Transverse colon (tissue), 4 donors: Measurements from ENCODE around the gene CLTC. TPM values are rescaled to one million over a fixed set of nuclear protein-coding genes. Genes with fewer than 3 reads are reported as not detected.

Source experiments
- DNase-seq: peaks from one replicate; pipeline ENCODE4 v3.0.0-alpha.2; 2019
- H3K27ac ChIP-seq, 4 donors: fragments of 200-600 bp; sonication (generic); 2 replicates each; pipeline ENCODE4 v1.5.1; 2016 to 2018; ENCODE audit warnings: inconsistent platforms in 4 of 4
- H3K27me3 ChIP-seq: fragments of 200-600 bp; sonication (generic); 2 replicates; pipeline ENCODE4 v1.5.1; 2017; ENCODE audit warnings: inconsistent platforms
- H3K36me3 ChIP-seq, 4 donors: fragments of 200-600 bp; sonication (generic); 2 replicates each; pipeline ENCODE4 v1.5.1; 2017 to 2019; ENCODE audit warnings: inconsistent platforms in 4 of 4
- H3K4me1 ChIP-seq, 4 donors: fragments of 200-600 bp; sonication (generic); 2 replicates each; pipeline ENCODE4 v1.5.1; 2017 to 2020; ENCODE audit warnings: inconsistent platforms in 4 of 4
- H3K4me3 ChIP-seq, 4 donors: fragments of 200-600 bp; sonication (generic); 1 replicate in 1 of 4; 2 replicates in 3 of 4; pipeline versions ENCODE4 v1.5.1 to v1.6.1; 2017 to 2019; ENCODE audit warnings: inconsistent platforms in 4 of 4
- H3K9me3 ChIP-seq, 2 donors: fragments of 200-600 bp; sonication (generic); 2 replicates each; pipeline ENCODE4 v1.5.1; 2017 to 2019; ENCODE audit warnings: inconsistent platforms in 2 of 2
- EP300 ChIP-seq: sonication (generic); formaldehyde crosslinking; IDR thresholded peaks from one replicate; pipeline ENCODE4 v1.6.1; 2017; ENCODE audit warnings: antibody characterized with exemption, low read depth
- POLR2A ChIP-seq: fragments of 450-650 bp; IDR thresholded peaks from one replicate; pipeline ENCODE4 v1.6.1; 2016; ENCODE audit warnings: antibody characterized with exemption, mild to moderate bottlenecking, moderate library complexity
- POLR2AphosphoS5 ChIP-seq, 3 donors: sonication (generic); formaldehyde crosslinking; IDR thresholded peaks; one replicate each; pipeline ENCODE4 v1.6.1; 2016; ENCODE audit warnings: antibody characterized with exemption in 3 of 3
- WGBS, 2 donors: methylation state at CpG; one replicate each; pipeline ENCODE4 v1.1.5; 2018; ENCODE audit warnings: low coverage in 1 of 2; 5-methylcytosine and 5-hydroxymethylcytosine counted together
- in situ Hi-C, 4 donors: fragments of 200-750 bp; cut with MboI; loops; one replicate each; pipeline versions ENCODE4 v1.15.0 to v1.15.1; 2017; ENCODE audit warnings: low sequenced_read_pairs in 3 of 4, low pct_ligation_motif_present in 1 of 4, low pct_unique_long_range_greater_than_20kb in 1 of 4
- intact Hi-C: fragments of 100-400 bp; cut with DNase I; formaldehyde crosslinking; loops from one replicate; pipeline ENCODE4 v1.15.1; 2023; ENCODE audit warnings: low total_unique reads
- total RNA-seq, 4 donors: library from RNA; depleted of rRNA; stranded (reverse); fragments of >200 nt; gene quantifications; one replicate each; pipeline ENCODE4 v1.1.0, GENCODE V29; 2016
- TF ChIP-seq, protein P1 (sequence below), 5 experiments: fragments of 200-600 bp in 3 of 5; fragments of 450-650 bp in 2 of 5; sonication (generic) in 3 of 5; IDR thresholded peaks; 1 replicate in 2 of 5; 2 replicates in 3 of 5; pipeline ENCODE4 v1.5.1; 2016 to 2017; ENCODE audit warnings: antibody characterized with exemption in 5 of 5, inconsistent platforms in 3 of 5, mild to moderate bottlenecking in 2 of 5, moderate library complexity in 1 of 5

Gene CLTC
- total RNA-seq, 4 donors from 2014 or later = 165 to 283 (median 242) TPM

DNA sequence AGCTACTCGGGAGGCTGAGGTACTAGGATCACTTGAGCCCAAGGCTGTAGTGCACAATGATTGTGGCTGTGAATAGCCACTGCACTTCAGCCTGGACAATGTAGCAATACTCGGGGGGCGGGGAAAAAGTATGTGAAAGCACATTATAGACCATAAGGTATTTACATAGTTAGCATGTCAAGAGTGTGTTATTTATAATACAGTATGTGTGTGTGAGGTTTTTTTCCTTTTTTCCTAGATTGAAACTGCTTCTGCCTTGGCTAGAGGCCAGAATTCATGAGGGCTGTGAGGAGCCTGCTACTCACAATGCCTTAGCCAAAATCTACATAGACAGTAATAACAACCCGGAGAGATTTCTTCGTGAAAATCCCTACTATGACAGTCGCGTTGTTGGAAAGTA is 57.0 kb downstream of the CLTC start:
- in situ Hi-C loops (no loop called here), intact Hi-C loops (loop anchor here (10.0 kb wide), 1 partner anchor 1938 kb away; no protein-coding TSS in a partner anchor)
- 76 to 87% methylated on average over 7 of the region's 7 CpGs for WGBS, 2 donors
- Histone ChIP-seq H3K27ac (no peak overlapping the region), H3K36me3 (peaks cover 0 to 62% (median 28%) of the 10 kb centered on the region in 4 donors), H3K9me3 (no peaks in the 10 kb centered on the region), H3K27me3 (no peaks in the 10 kb centered on the region), H3K4me3 (no peak overlapping the region), H3K4me1 (peaks cover 3 to 32% (median 13%) of the 10 kb centered on the region in 4 donors)
- no peak for TF ChIP-seq POLR2AphosphoS5 (IDR thresholded peaks at IDR 0.05)
- TF ChIP-seq POLR2A = no peak
- no peak for TF ChIP-seq EP300
- TF ChIP-seq, protein P1, sequence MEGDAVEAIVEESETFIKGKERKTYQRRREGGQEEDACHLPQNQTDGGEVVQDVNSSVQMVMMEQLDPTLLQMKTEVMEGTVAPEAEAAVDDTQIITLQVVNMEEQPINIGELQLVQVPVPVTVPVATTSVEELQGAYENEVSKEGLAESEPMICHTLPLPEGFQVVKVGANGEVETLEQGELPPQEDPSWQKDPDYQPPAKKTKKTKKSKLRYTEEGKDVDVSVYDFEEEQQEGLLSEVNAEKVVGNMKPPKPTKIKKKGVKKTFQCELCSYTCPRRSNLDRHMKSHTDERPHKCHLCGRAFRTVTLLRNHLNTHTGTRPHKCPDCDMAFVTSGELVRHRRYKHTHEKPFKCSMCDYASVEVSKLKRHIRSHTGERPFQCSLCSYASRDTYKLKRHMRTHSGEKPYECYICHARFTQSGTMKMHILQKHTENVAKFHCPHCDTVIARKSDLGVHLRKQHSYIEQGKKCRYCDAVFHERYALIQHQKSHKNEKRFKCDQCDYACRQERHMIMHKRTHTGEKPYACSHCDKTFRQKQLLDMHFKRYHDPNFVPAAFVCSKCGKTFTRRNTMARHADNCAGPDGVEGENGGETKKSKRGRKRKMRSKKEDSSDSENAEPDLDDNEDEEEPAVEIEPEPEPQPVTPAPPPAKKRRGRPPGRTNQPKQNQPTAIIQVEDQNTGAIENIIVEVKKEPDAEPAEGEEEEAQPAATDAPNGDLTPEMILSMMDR (IDR thresholded peaks at IDR 0.05) = no peak
- no peak for DNase-seq

DNA sequence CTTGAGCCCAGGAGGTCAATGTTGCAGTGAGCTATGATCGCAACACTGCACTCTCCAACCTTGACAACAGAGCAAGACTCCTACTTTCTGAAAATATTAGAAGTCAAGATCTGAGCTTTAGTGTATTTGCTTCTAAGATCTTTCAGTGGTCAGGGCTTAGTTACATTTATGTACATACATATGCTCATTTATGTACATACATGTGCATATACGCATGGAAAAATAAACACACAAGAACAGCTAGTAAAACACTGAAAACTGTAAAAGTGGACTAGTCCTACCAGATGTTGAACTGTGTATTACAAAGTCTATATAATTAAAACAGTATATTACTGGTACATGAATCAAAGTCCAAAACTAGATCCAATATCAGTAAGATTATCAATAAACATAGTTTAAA is 59.2 kb downstream of the CLTC start:
- H3K27ac ChIP-seq = peak overlapping the region in 2 of 4 donors; percentile 15 to 30
- TF ChIP-seq POLR2A (no peak), POLR2AphosphoS5 (IDR thresholded peaks at IDR 0.05) (no peak), EP300 (no peak)
- TF ChIP-seq, protein P1 (IDR thresholded peaks at IDR 0.05) = no peak
- H3K9me3 ChIP-seq = no peaks in the 10 kb centered on the region
- in situ Hi-C loops (no loop called here), intact Hi-C loops (loop anchor here (10.0 kb wide), 1 partner anchor 1936 kb away; no protein-coding TSS in a partner anchor)
- WGBS, 2 donors = 34 to 43% methylated on average over 1 to 2 of the region's 2 CpGs
- no peak for DNase-seq
- no peak overlapping the region for H3K4me3 ChIP-seq
- peaks cover 0 to 84% (median 32%) of the 10 kb centered on the region in 4 donors for H3K36me3 ChIP-seq
- no peaks in the 10 kb centered on the region for H3K27me3 ChIP-seq
- peaks cover 2 to 26% (median 8%) of the 10 kb centered on the region in 4 donors for H3K4me1 ChIP-seq

DNA sequence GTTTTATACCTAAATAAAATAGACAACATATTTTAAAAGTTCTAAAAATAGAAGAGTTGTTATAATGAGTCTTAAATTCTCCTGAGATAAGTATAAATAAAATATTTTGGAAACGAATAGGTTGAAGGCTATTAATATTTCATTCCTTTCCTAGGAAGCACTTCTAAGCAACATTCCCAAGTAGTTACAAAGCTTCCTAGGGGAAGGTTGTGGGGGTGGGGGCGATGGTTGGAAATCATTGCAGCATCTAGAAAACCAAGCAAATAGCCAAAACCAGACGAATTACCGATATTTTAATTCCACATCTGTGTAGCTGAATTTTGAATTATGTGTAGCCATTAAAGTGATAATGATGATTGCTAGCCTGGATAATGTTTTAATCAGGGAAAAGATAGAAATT is 60.6 kb downstream of the CLTC start:
- Histone ChIP-seq H3K36me3 (peaks cover 0 to 90% (median 34%) of the 10 kb centered on the region in 4 donors), H3K27me3 (no peaks in the 10 kb centered on the region), H3K4me3 (no peak overlapping the region), H3K27ac (no peak overlapping the region), H3K4me1 (peaks cover 0 to 12% (median 1%) of the 10 kb centered on the region in 4 donors), H3K9me3 (no peaks in the 10 kb centered on the region)
- in situ Hi-C loops = no loop called here
- 85 to 90% methylated on average over 4 of the region's 4 CpGs for WGBS, 2 donors
- TF ChIP-seq POLR2AphosphoS5 (IDR thresholded peaks at IDR 0.05) (no peak), POLR2A (no peak), EP300 (no peak)
- TF ChIP-seq, protein P1 (IDR thresholded peaks at IDR 0.05) = no peak
- no peak for DNase-seq
- intact Hi-C loops = no loop called here

DNA sequence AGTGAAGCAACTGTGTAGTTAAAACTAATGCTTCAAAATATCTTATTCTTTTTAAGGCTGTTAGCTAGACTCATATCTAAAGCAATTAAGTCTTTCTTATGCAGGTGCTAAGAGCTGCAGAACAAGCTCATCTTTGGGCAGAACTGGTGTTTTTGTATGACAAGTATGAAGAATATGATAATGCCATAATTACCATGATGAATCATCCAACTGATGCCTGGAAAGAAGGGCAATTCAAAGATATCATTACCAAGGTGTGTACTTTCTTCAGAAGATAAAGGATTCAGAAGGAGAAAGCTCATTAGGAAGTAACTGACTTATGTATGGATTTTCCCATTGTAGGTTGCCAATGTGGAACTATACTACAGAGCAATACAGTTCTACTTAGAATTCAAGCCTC is 63.6 kb downstream of the CLTC start:
- peak overlapping the region; percentile 0 to 59 (median 41) for H3K27ac ChIP-seq
- intact Hi-C loops = no loop called here
- H3K4me1 ChIP-seq = peaks cover 0 to 16% (median 1%) of the 10 kb centered on the region in 4 donors
- no peaks in the 10 kb centered on the region for H3K27me3 ChIP-seq
- TF ChIP-seq, protein P1 (IDR thresholded peaks at IDR 0.05) = no peak
- TF ChIP-seq POLR2AphosphoS5 (IDR thresholded peaks at IDR 0.05) = peak in 1 of 3 donors; percentile 20
- in situ Hi-C loops = no loop called here
- H3K4me3 ChIP-seq = no peak overlapping the region
- peaks cover 0 to 92% (median 40%) of the 10 kb centered on the region in 4 donors for H3K36me3 ChIP-seq
- no peaks in the 10 kb centered on the region for H3K9me3 ChIP-seq
- DNase-seq = no peak
